ENCODE data around the gene PUS1. TPM values are rescaled to one million over a fixed set of nuclear protein-coding genes. Genes with fewer than 3 reads are reported as not detected.

The PUS1 gene
- total RNA-seq, 1 experiment from 2014 or later = 117 TPM

DNA sequence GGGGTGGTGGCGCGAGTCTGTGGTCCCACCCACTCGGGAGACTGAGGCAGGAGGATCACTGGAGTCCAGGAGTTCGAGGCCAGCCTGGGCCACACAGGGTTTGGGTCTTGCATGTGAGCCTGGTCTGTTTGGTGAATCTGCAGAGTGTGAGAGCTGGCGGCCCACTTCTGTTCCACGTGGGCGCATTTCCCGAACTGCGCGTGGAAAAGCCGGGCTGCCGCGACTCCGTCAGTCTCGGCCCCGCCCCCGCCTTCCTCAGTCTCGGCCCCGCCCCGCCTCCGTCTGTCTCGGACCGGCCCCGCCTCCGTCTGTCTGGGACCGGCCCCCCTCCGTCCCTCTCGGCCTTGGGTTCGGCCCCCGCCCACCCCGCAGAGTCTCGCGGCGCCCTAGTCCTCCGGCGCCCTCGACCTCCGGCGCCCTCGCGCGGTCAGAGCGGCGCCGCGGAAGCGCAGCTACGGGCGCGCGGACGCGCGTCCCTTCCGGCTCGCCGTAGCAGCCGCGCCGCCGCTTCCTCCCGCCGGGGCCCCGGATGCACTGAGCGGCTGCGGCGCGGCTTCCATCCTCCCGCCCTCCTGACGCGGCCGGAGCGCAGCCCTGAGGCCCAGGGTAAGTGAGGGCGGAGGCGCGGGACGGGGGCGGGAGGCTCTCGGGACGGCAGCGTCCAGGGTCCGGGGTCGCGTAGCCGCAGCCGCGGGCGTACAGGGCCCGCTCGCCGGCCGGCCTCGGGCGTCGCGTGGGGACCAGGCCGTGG, 20.5 kb downstream of the PUS1 start, which contains the start of gene EP400:
Gene EP400 (plus strand): TSS at position 512 of the 751 bp plus-strand sequence. CDS start 10,678 bp downstream, outside the sequence.
- Mint-ChIP-seq H3K27ac (peak within 1 kb of the TSS in 2 of 3 experiments; percentile 72 to 91; a peak in 5 of 7 replicates), H3K27me3 (ENCODE audit: low read depth) (peaks cover 2% of the 10 kb centered on the region), H3K4me1 (peaks cover 3 to 8% of the 10 kb centered on the region in 2 experiments), H3K36me3 (ENCODE audit: insufficient read depth in 1 of 3, low read depth in 3 of 3) (peaks cover 6 to 18% (median 10%) of the 10 kb centered on the region in 3 experiments; a peak in 6 of 7 replicates), H3K9me3 (no peaks in the 10 kb centered on the region), H3K4me3 (peak within 1 kb of the TSS; percentile 90 to 96)
- H3K14ac ChIP-seq (ENCODE audit: insufficient read depth, low read length) = peak within 1 kb of the TSS; percentile 85
- DNase-seq = peak; percentile 93
- H4K91ac ChIP-seq (ENCODE audit: insufficient read length, low read depth, low read length) = no peak within 1 kb of the TSS
- H3K9me3 ChIP-seq (ENCODE audit: control insufficient read depth, low read depth, low read length) = no peaks in the 10 kb centered on the region
- H3K9ac ChIP-seq (ENCODE audit: extremely low read depth, insufficient read length, low read length) = peak within 1 kb of the TSS; percentile 75
- H4K20me1 ChIP-seq (ENCODE audit: control insufficient read depth, insufficient read depth, insufficient read length) = no peaks in the 10 kb centered on the region
- peak within 1 kb of the TSS; percentile 41 for H3K4me2 ChIP-seq (ENCODE audit: insufficient read depth, insufficient read length, low read length)
- H2BK20ac ChIP-seq (ENCODE audit: low read depth, low read length, poor library complexity, severe bottlenecking) = no peak within 1 kb of the TSS
- H3K56ac ChIP-seq (ENCODE audit: insufficient read length, low read depth, low read length) = no peak within 1 kb of the TSS
- no peak within 1 kb of the TSS; the same call in 1 of the 2 replicates for H2BK15ac ChIP-seq (ENCODE audit: low read depth, low read length)
- no peaks in the 10 kb centered on the region for H3K27me3 ChIP-seq (ENCODE audit: insufficient read depth, low read length)
- H3K27ac ChIP-seq (ENCODE audit: insufficient read length, low read depth, low read length) = no peak within 1 kb of the TSS
- H3K79me1 ChIP-seq (ENCODE audit: insufficient read depth, low read depth, low read length, poor library complexity, severe bottlenecking) = peaks cover 11% of the 10 kb centered on the region
- no peaks in the 10 kb centered on the region for H3K23me2 ChIP-seq (ENCODE audit: insufficient read length, low read depth, low read length, poor library complexity, severe bottlenecking)
- no peak within 1 kb of the TSS for H2BK12ac ChIP-seq (ENCODE audit: insufficient read length, low read depth, low read length)
- WGBS (ENCODE audit: extremely low coverage, insufficient read length, low lambda C conversion rate) = no CpG with 5 or more reads among the region's 97 CpGs
- no peak within 1 kb of the TSS for H4K8ac ChIP-seq (replicated peaks; ENCODE audit: insufficient read length, low read depth, low read length)
- H3T11ph ChIP-seq (ENCODE audit: low read length) = no peak within 1 kb of the TSS
- H3K79me2 ChIP-seq (ENCODE audit: insufficient read depth, low read length) = peaks cover 14% of the 10 kb centered on the region; the same call in 1 of the 2 replicates
- peak within 1 kb of the TSS; percentile 43 for H3K18ac ChIP-seq (ENCODE audit: insufficient read length, low read depth, low read length)
- H2BK120ac ChIP-seq (ENCODE audit: low read depth, low read length, poor library complexity, severe bottlenecking) = no peak within 1 kb of the TSS
- TF ChIP-seq, protein P1, sequence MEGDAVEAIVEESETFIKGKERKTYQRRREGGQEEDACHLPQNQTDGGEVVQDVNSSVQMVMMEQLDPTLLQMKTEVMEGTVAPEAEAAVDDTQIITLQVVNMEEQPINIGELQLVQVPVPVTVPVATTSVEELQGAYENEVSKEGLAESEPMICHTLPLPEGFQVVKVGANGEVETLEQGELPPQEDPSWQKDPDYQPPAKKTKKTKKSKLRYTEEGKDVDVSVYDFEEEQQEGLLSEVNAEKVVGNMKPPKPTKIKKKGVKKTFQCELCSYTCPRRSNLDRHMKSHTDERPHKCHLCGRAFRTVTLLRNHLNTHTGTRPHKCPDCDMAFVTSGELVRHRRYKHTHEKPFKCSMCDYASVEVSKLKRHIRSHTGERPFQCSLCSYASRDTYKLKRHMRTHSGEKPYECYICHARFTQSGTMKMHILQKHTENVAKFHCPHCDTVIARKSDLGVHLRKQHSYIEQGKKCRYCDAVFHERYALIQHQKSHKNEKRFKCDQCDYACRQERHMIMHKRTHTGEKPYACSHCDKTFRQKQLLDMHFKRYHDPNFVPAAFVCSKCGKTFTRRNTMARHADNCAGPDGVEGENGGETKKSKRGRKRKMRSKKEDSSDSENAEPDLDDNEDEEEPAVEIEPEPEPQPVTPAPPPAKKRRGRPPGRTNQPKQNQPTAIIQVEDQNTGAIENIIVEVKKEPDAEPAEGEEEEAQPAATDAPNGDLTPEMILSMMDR (conservative IDR thresholded peaks at IDR 0.05) = peak; percentile 61
- no peak within 1 kb of the TSS for H2BK5ac ChIP-seq (ENCODE audit: insufficient read length, low read length)
- peaks cover 4% of the 10 kb centered on the region; the same call in 1 of the 2 replicates for H3K4me1 ChIP-seq (ENCODE audit: insufficient read depth, low read length)
- H2AFZ ChIP-seq (ENCODE audit: low read length) = no peak within 1 kb of the TSS
- H3K4ac ChIP-seq (ENCODE audit: low read depth, low read length) = no peak within 1 kb of the TSS
- H3K23ac ChIP-seq (ENCODE audit: insufficient read length, low read depth, low read length) = no peak within 1 kb of the TSS
- no peak within 1 kb of the TSS for H2AK5ac ChIP-seq (ENCODE audit: insufficient read length, low read length)
- H4K5ac ChIP-seq (ENCODE audit: insufficient read length, low read depth, low read length) = no peak within 1 kb of the TSS

Measured in H9 (cell line).